Astrocyte (in vitro differentiated cells and primary cell): ENCODE results near the gene NRG2. TPM values are rescaled to one million over a fixed set of nuclear protein-coding genes. Genes with fewer than 3 reads are reported as not detected.
A peak's percentile ranks its signal among the peaks of the same experiment; 100 is the strongest.

Source experiments
- DNase-seq: peaks from one replicate; pipeline ENCODE4 v3.0.0-alpha.2; 2010; ENCODE audit warnings: low read depth
- FAIRE-seq: peaks from 2 replicates; lab custom pipeline; 2011; peaks lifted over from hg19 to GRCh38; lab: Jason Lieb, UNC
- H2AFZ ChIP-seq: 2 replicates; pipeline ENCODE4 v1.6.0; 2012; ENCODE audit warnings: low read depth, low read length, inconsistent platforms
- H3K27ac ChIP-seq: 2 replicates; pipeline ENCODE4 v1.5.1; 2011; ENCODE audit warnings: low read depth, low read length, inconsistent platforms
- H3K27me3 ChIP-seq: 2 replicates; pipeline ENCODE4 v1.6.0; 2011; ENCODE audit warnings: low read length, inconsistent platforms; ENCODE audit not compliant: insufficient read depth
- H3K36me3 ChIP-seq: 2 replicates; pipeline ENCODE4 v1.5.1; 2011; ENCODE audit warnings: low read length, inconsistent platforms; ENCODE audit not compliant: insufficient read depth
- H3K4me1 ChIP-seq: 2 replicates; pipeline ENCODE4 v1.5.1; 2011; ENCODE audit warnings: low read length, inconsistent platforms; ENCODE audit not compliant: insufficient read depth
- H3K4me2 ChIP-seq: 2 replicates; pipeline ENCODE4 v1.6.0; 2012; ENCODE audit warnings: low read length, inconsistent platforms
- H3K4me3 ChIP-seq: 2 replicates; pipeline ENCODE4 v1.5.1; 2011; ENCODE audit warnings: low read depth, mild to moderate bottlenecking, low read length, inconsistent platforms; ENCODE audit not compliant: insufficient read depth
- H3K79me2 ChIP-seq: 2 replicates; pipeline ENCODE4 v1.6.0; 2012; ENCODE audit warnings: mild to moderate bottlenecking, low read length, inconsistent platforms; ENCODE audit not compliant: insufficient read depth
- H3K9ac ChIP-seq: 2 replicates; pipeline ENCODE4 v1.6.0; 2012; ENCODE audit warnings: mild to moderate bottlenecking, low read length, inconsistent platforms
- H3K9me3 ChIP-seq: 2 replicates; pipeline ENCODE4 v1.5.1; 2012; ENCODE audit warnings: low read depth, mild to moderate bottlenecking, low read length, inconsistent platforms; ENCODE audit not compliant: insufficient read depth
- H4K20me1 ChIP-seq: 2 replicates; pipeline ENCODE4 v1.6.0; 2012; ENCODE audit warnings: low read length, inconsistent platforms; ENCODE audit not compliant: insufficient read depth
- H3K27ac Mint-ChIP-seq: one replicate; pipeline ENCODE4 v1.8.0; 2021; ENCODE audit warnings: mild to moderate bottlenecking, mixed read lengths; ENCODE audit not compliant: unreplicated experiment
- H3K27me3 Mint-ChIP-seq: one replicate; pipeline ENCODE4 v1.8.0; 2021; ENCODE audit warnings: low read depth, mixed read lengths; ENCODE audit not compliant: unreplicated experiment
- H3K36me3 Mint-ChIP-seq: one replicate; pipeline ENCODE4 v1.8.0; 2021; ENCODE audit warnings: low read depth, mixed read lengths; ENCODE audit not compliant: unreplicated experiment
- H3K4me1 Mint-ChIP-seq: one replicate; pipeline ENCODE4 v1.8.0; 2021; ENCODE audit warnings: low read depth, mixed read lengths; ENCODE audit not compliant: unreplicated experiment
- H3K4me3 Mint-ChIP-seq: one replicate; pipeline ENCODE4 v1.8.0; 2021; ENCODE audit warnings: mild to moderate bottlenecking, moderate library complexity, mixed read lengths; ENCODE audit not compliant: unreplicated experiment
- H3K9me3 Mint-ChIP-seq: one replicate; pipeline ENCODE4 v1.8.0; 2021; ENCODE audit warnings: mild to moderate bottlenecking, mixed read lengths; ENCODE audit not compliant: unreplicated experiment
- EZH2 ChIP-seq: IDR thresholded peaks from 2 replicates; pipeline ENCODE4 v1.6.1; 2012; ENCODE audit warnings: mild to moderate bottlenecking, low read length, inconsistent platforms; ENCODE audit not compliant: insufficient read depth
- total RNA-seq: library from RNA; stranded (reverse); gene quantifications from 2 replicates; pipeline ENCODE4 v1.2.1, GENCODE V29; 2021
- TF ChIP-seq, protein P1 (sequence below): IDR thresholded peaks from 2 replicates; pipeline ENCODE4 v1.5.1; 2011; ENCODE audit warnings: low read depth, mild to moderate bottlenecking, inconsistent platforms, low read length, moderate library complexity; ENCODE audit not compliant: insufficient read depth

The NRG2 gene
- total RNA-seq, 1 donor from 2014 or later = 0.54 TPM

GRCh38 chr5:140013536-140013935 is 29.6 kb downstream of the NRG2 start:
- Mint-ChIP-seq H3K4me1 (no peaks in the 10 kb centered on the region), H3K4me3 (no peak overlapping the region), H3K9me3 (no peaks in the 10 kb centered on the region), H3K27me3 (peaks cover 11% of the 10 kb centered on the region), H3K36me3 (no peaks in the 10 kb centered on the region), H3K27ac (no peak overlapping the region)
- DNase-seq (no peak), FAIRE-seq (no peak)
- H3K36me3 ChIP-seq = no peaks in the 10 kb centered on the region
- H3K27me3 ChIP-seq = peaks cover 28% of the 10 kb centered on the region
- H3K4me2 ChIP-seq = no peak overlapping the region
- TF ChIP-seq EZH2 = no peak
- TF ChIP-seq, protein P1, sequence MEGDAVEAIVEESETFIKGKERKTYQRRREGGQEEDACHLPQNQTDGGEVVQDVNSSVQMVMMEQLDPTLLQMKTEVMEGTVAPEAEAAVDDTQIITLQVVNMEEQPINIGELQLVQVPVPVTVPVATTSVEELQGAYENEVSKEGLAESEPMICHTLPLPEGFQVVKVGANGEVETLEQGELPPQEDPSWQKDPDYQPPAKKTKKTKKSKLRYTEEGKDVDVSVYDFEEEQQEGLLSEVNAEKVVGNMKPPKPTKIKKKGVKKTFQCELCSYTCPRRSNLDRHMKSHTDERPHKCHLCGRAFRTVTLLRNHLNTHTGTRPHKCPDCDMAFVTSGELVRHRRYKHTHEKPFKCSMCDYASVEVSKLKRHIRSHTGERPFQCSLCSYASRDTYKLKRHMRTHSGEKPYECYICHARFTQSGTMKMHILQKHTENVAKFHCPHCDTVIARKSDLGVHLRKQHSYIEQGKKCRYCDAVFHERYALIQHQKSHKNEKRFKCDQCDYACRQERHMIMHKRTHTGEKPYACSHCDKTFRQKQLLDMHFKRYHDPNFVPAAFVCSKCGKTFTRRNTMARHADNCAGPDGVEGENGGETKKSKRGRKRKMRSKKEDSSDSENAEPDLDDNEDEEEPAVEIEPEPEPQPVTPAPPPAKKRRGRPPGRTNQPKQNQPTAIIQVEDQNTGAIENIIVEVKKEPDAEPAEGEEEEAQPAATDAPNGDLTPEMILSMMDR = no peak
- H3K9me3 ChIP-seq = no peaks in the 10 kb centered on the region
- no peaks in the 10 kb centered on the region for H4K20me1 ChIP-seq
- no peak overlapping the region for H3K27ac ChIP-seq
- no peaks in the 10 kb centered on the region for H3K4me1 ChIP-seq
- H2AFZ ChIP-seq = no peak overlapping the region
- no peaks in the 10 kb centered on the region for H3K79me2 ChIP-seq
- no peak overlapping the region for H3K9ac ChIP-seq
- no peak overlapping the region for H3K4me3 ChIP-seq

- Histone ChIP-seq H3K27ac (no peak overlapping the region), H2AFZ (no peak overlapping the region), H3K79me2 (no peaks in the 10 kb centered on the region), H3K4me1 (no peaks in the 10 kb centered on the region), H3K9ac (no peak overlapping the region), H3K27me3 (peaks cover 37% of the 10 kb centered on the region), H3K9me3 (no peaks in the 10 kb centered on the region), H3K4me3 (no peak overlapping the region), H3K4me2 (no peak overlapping the region), H4K20me1 (no peaks in the 10 kb centered on the region), H3K36me3 (no peaks in the 10 kb centered on the region)
- Mint-ChIP-seq H3K27me3 (peaks cover 17% of the 10 kb centered on the region), H3K4me1 (no peaks in the 10 kb centered on the region), H3K27ac (no peak overlapping the region), H3K36me3 (no peaks in the 10 kb centered on the region), H3K4me3 (no peak overlapping the region), H3K9me3 (peaks cover 5% of the 10 kb centered on the region)
- TF ChIP-seq, protein P1 = no peak
- TF ChIP-seq EZH2 = no peak
- no peak for FAIRE-seq
- no peak for DNase-seq
These were observed 30.7 kb downstream of the NRG2 start for GRCh38 chr5:140012443-140012842.

- H3K4me1 Mint-ChIP-seq = no peaks in the 10 kb centered on the region
- no peak overlapping the region for H3K27ac Mint-ChIP-seq
- Histone ChIP-seq H3K9me3 (no peaks in the 10 kb centered on the region), H3K4me3 (no peak overlapping the region), H3K4me1 (no peaks in the 10 kb centered on the region), H4K20me1 (no peaks in the 10 kb centered on the region), H3K79me2 (no peaks in the 10 kb centered on the region), H3K27me3 (peaks cover 47% of the 10 kb centered on the region), H3K9ac (no peak overlapping the region), H3K27ac (no peak overlapping the region), H3K4me2 (no peak overlapping the region), H2AFZ (no peak overlapping the region), H3K36me3 (no peaks in the 10 kb centered on the region)
- no peak overlapping the region for H3K4me3 Mint-ChIP-seq
- no peaks in the 10 kb centered on the region for H3K36me3 Mint-ChIP-seq
- peaks cover 5% of the 10 kb centered on the region for H3K9me3 Mint-ChIP-seq
- TF ChIP-seq, protein P1 = no peak
- TF ChIP-seq EZH2 = no peak
- peak; percentile 38 for DNase-seq
- FAIRE-seq = no peak
- peaks cover 26% of the 10 kb centered on the region for H3K27me3 Mint-ChIP-seq
These were observed 31.7 kb downstream of the NRG2 start for GRCh38 chr5:140011297-140011802.
